ENCODE data around the gene HLX. TPM values are rescaled to one million over a fixed set of nuclear protein-coding genes. Genes with fewer than 3 reads are reported as not detected.

HLX gene
- total RNA-seq, 6 experiments from 2014 or later = 5.5 to 10.8 (median 6.7) TPM

GRCh38 chr1:220887520-220888416 lies 8.5 kb downstream of the HLX start:
- Histone ChIP-seq H3K27ac (no peak overlapping the region), H3K4me3 (no peak overlapping the region), H3K4me1 (peaks cover 0 to 7% (median under 1%) of the 10 kb centered on the region in 4 donors), H3K36me3 (peaks cover 0 to 26% (median 15%) of the 10 kb centered on the region in 4 donors), H3K9me3 (no peaks in the 10 kb centered on the region), H3K27me3 (peaks cover 0 to 18% of the 10 kb centered on the region in 2 donors)
- 20% methylated on average over 26 of the region's 48 CpGs for WGBS (ENCODE audit: insufficient coverage, low coverage, low lambda C conversion rate, missing lambda C conversion rate)
- intact Hi-C loops (cut with DNase I) = loop anchor here in 1 of 2 donors (10.0 kb wide), 1 partner anchor 317 kb away; no protein-coding TSS in a partner anchor
- ATAC-seq (peak; percentile 43 to 68 (median 55)), DNase-seq (peak in 1 of 3 donors; percentile 32)
- TF ChIP-seq CTCF (IDR thresholded peaks at IDR 0.05) (no peak), POLR2A (IDR thresholded peaks at IDR 0.05) (no peak)

DNA sequence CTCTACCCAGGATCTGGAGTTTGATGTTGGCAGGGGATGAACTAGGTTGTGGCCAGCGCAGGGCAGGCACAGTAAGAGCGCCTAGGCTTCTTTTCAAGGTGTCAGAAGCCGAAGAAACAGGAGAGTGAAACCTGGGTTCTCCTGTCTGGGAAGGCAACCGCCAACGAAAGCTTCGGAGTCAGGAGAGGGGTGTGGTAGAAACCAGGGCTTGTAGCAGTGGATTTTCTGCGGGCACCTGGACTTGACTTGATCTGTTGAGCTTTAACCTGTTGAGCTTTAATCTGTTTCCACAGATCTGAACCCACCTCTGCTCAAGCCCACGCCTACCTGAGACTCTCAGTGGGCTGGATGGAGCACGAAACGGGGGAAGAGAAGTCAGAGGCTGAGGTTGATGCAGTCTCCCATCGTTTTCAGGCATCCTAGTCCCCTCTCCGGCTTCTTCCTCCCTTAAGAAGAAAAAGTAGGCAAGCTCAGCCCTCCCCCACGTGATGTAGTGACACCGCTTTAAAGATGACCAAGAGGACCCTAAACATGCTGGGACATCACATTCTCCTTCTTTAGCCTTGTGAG lies 9.3 kb downstream of the HLX start:
- intact Hi-C loops (cut with DNase I) = loop anchor here in 1 of 2 donors (10.0 kb wide), 1 partner anchor 316 kb away; no protein-coding TSS in a partner anchor
- Histone ChIP-seq H3K27ac (no peak overlapping the region), H3K9me3 (no peaks in the 10 kb centered on the region), H3K4me3 (no peak overlapping the region), H3K36me3 (peaks cover 0 to 24% (median 13%) of the 10 kb centered on the region in 4 donors), H3K27me3 (peaks cover 0 to 24% of the 10 kb centered on the region in 2 donors), H3K4me1 (peaks cover 0 to 9% (median 1%) of the 10 kb centered on the region in 4 donors)
- DNase-seq (no peak), ATAC-seq (peak in 2 of 4 donors; percentile 6 to 17)
- TF ChIP-seq POLR2A (IDR thresholded peaks at IDR 0.05) = no peak
- TF ChIP-seq CTCF (IDR thresholded peaks at IDR 0.05) = no peak
- 57% methylated on average over 13 of the region's 14 CpGs for WGBS (ENCODE audit: insufficient coverage, low coverage, low lambda C conversion rate, missing lambda C conversion rate)

DNA sequence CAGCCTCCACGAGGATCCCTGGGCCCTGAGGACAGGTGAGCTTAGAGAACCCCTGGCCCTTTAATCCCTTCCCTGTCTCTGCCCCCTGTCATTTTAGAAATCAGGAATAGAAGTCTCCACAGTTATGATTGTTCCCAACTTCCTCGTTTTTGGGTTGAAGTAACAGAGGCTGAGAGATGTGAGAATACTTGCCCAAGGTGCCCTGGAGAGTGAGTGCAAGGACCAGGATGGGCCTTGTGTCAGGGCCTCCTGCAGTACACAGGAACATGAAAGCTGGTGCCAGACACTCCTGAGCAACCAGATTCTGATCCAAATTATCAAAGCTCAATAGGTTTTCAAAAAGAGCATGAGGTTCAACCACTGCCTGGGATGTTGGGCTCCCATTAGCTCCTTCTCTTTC lies 10.1 kb downstream of the HLX start:
- WGBS (ENCODE audit: insufficient coverage, low coverage, low lambda C conversion rate, missing lambda C conversion rate) = 41% methylated on average over 2 of the region's 2 CpGs
- H3K9me3 ChIP-seq = no peaks in the 10 kb centered on the region
- no peak for TF ChIP-seq CTCF (IDR thresholded peaks at IDR 0.05)
- no peak for TF ChIP-seq POLR2A (IDR thresholded peaks at IDR 0.05)
- intact Hi-C loops (cut with DNase I) = loop anchor here in 1 of 2 donors (10.0 kb wide), 1 partner anchor 315 kb away; no protein-coding TSS in a partner anchor
- ATAC-seq = no peak
- H3K27ac ChIP-seq = no peak overlapping the region
- peaks cover 0 to 31% of the 10 kb centered on the region in 2 donors for H3K27me3 ChIP-seq
- peaks cover 0 to 15% (median 6%) of the 10 kb centered on the region in 4 donors for H3K36me3 ChIP-seq
- peaks cover 0 to 18% (median 5%) of the 10 kb centered on the region in 4 donors for H3K4me1 ChIP-seq
- H3K4me3 ChIP-seq = no peak overlapping the region
- DNase-seq = no peak

- Histone ChIP-seq H3K4me3 (no peak overlapping the region), H3K27me3 (peaks cover 0 to 31% of the 10 kb centered on the region in 2 donors)
- intact Hi-C loops (cut with DNase I) = loop anchor here in 1 of 2 donors (10.0 kb wide), 1 partner anchor 315 kb away; no protein-coding TSS in a partner anchor
These were observed 10.6 kb downstream of the HLX start for GRCh38 chr1:220889848-220890287.

More at GRCh38 chr1:220889848-220890287, 10.6 kb downstream of the HLX start:
- Histone ChIP-seq H3K9me3 (no peaks in the 10 kb centered on the region), H3K36me3 (peaks cover 0 to 10% (median 1%) of the 10 kb centered on the region in 4 donors), H3K27ac (no peak overlapping the region), H3K4me1 (peaks cover 0 to 20% (median 5%) of the 10 kb centered on the region in 4 donors)
- TF ChIP-seq CTCF (IDR thresholded peaks at IDR 0.05) (no peak), POLR2A (IDR thresholded peaks at IDR 0.05) (no peak)
- DNase-seq (no peak), ATAC-seq (no peak)
- 60% methylated on average over 10 of the region's 15 CpGs for WGBS (ENCODE audit: insufficient coverage, low coverage, low lambda C conversion rate, missing lambda C conversion rate)

Measured in right lobe of liver (tissue), 6 donors.